ENCODE measurements around the gene CLCN3.
"Not testable (repeated sequence)": the region's sequence is repeated elsewhere in the genome, so short reads cannot be mapped to it uniquely, and the experiment has no call there.

The CLCN3 gene
- 29.0 to 168 (median 118) reads per million in 17 experiments for total RNA-seq

- DNase-seq = peak; percentile 99
Observed at GRCh38 chr4:169619958-169620879, at the start of gene CLCN3. CLCN3 (plus strand) TSS chr4:169620578; CDS start chr4:169635929, 15,351 bp downstream.

- not testable (repeated sequence) for DNase-seq
Observed at GRCh38 chr4:169571012-169571411, 49.4 kb upstream of the CLCN3 start.

- DNase-seq = no peak
Observed at GRCh38 chr4:169571435-169571834, 48.9 kb upstream of the CLCN3 start.

- DNase-seq = no peak
Observed at GRCh38 chr4:169573889-169574288, 46.5 kb upstream of the CLCN3 start.

- DNase-seq = no peak
Observed at GRCh38 chr4:169582203-169582602, 38.2 kb upstream of the CLCN3 start.

GRCh38 chr4:169582706-169583105, 37.7 kb upstream of the CLCN3 start:
- no peak for DNase-seq

GRCh38 chr4:169583563-169583962, 36.8 kb upstream of the CLCN3 start:
- no peak for DNase-seq

- no peak for DNase-seq
Observed at GRCh38 chr4:169593050-169593560, 27.3 kb upstream of the CLCN3 start.

GRCh38 chr4:169594560-169595195, 25.7 kb upstream of the CLCN3 start:
- no peak for DNase-seq

GRCh38 chr4:169601016-169601771, 19.2 kb upstream of the CLCN3 start:
- no peak for DNase-seq

GRCh38 chr4:169603312-169603711, 17.1 kb upstream of the CLCN3 start:
- no peak for DNase-seq

- peak in 3 of 4 experiments; percentile 30 to 59 (median 44) for DNase-seq
Observed at GRCh38 chr4:169604131-169604900, 16.1 kb upstream of the CLCN3 start.

- no peak for DNase-seq
Observed at GRCh38 chr4:169604903-169605331, 15.5 kb upstream of the CLCN3 start.

- DNase-seq = no peak
Observed at GRCh38 chr4:169611157-169611556, 9.2 kb upstream of the CLCN3 start.

- peak; percentile 94 to 97 (median 95) for DNase-seq
Observed at GRCh38 chr4:169611991-169612870, 8.1 kb upstream of the CLCN3 start, which contains the start of gene NEK1. NEK1 (minus strand) TSS chr4:169612583; CDS start chr4:169602630, 9,953 bp downstream.

- DNase-seq = peak; percentile 81 to 83 (median 82)
Observed at GRCh38 chr4:169612871-169613859, 7.2 kb upstream of the CLCN3 start.

- no peak for DNase-seq
Observed at GRCh38 chr4:169615467-169616106, 4.8 kb upstream of the CLCN3 start.

- DNase-seq = no peak
Observed at GRCh38 chr4:169616846-169617245, 3.5 kb upstream of the CLCN3 start.

GRCh38 chr4:169617306-169617705, 3.1 kb upstream of the CLCN3 start:
- peak in 1 of 4 experiments; percentile 15 for DNase-seq
